ENCODE results near the gene AMBRA1.

Gene AMBRA1

DNA sequence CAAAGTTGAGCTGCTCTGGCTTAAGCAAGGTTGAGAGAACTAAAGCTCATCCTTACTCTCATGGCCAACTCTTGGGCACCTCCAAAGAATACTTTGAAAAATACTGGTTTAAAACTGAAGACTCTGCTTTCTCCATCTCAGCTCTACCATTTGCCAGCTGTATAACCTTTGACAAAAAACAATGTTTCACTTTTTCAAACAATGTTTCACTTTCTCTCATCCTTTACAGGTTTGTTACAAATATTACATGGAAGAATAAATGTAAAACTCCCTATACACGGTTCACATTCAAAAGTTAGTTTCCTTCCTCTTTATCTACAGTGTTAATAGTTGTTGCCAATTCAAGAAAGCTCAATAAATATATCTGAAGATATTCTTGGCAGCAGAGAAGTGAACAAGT is 19.2 kb downstream of the AMBRA1 start:
- Mint-ChIP-seq H3K4me3 (no peak overlapping the region), H3K9me3 (peaks cover 0 to 2% of the 10 kb centered on the region in 2 donors), H3K27ac (peak overlapping the region; percentile 47), H3K27me3 (no peaks in the 10 kb centered on the region), H3K36me3 (peaks cover 12 to 17% of the 10 kb centered on the region in 2 donors), H3K4me1 (peaks cover 17 to 41% of the 10 kb centered on the region in 2 donors)
- DNase-seq (no peak), ATAC-seq (replicated peaks) (peak; percentile 38 to 67)

DNA sequence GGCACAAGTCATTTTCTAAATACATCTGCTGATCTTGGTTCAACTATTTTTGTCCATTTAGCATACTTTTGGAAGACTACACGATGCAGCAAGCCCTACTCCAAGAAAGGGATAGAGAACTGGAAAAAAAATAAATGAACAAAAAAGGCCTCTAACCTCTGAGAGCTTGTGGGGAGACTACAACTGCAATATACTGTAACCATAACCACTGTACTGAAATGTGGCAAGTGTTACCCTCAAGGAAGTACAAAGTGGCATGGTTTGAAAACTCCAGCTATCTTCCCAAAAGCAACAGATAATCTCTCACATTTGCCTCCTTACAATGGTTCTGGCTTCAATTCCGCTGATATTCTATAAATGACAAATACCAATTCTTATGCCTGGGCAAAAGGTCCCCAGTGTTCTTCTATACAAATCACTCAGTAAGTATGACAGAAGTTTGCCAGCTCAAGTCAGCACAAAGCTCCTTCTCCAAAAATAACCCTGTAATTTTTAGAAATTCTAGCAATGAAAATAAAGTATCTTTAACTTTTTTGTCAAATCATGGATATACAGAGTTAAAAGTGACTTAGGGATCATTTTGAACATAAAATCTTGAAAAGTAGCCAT is 22.9 kb downstream of the AMBRA1 start:
- Mint-ChIP-seq H3K27me3 (no peaks in the 10 kb centered on the region), H3K4me1 (peaks cover 9 to 25% of the 10 kb centered on the region in 2 donors), H3K4me3 (no peak overlapping the region), H3K27ac (no peak overlapping the region), H3K36me3 (peaks cover 4 to 9% of the 10 kb centered on the region in 2 donors), H3K9me3 (no peaks in the 10 kb centered on the region)
- ATAC-seq (replicated peaks) = no peak
- DNase-seq = no peak

DNA sequence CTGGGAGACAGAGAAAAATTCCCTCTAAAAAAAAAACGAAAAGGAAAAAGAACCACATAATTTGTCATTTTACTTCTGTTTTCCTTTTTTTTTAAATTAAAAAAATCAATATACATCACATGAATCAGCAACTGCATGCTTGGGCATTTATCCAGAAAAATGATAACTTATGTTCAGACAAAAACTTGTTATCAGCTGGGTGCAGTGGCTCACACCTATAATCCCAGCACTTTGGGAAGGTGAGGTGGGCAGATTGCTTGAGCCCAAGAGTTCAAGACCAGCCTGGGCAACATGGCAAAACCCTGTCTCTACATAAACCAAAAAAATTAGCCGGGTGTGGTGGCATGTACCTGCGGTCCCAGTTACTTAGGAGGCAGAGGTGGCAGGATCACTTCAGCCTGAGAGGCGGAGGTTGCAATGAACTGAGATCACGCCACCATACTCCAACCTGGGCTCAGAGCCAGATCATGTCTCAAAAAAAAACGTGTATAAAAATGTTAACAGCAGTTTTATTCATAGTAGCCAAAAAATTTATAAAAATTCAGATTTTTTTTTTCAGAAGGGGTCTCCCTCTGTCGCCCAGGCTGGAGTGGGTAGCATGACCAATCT is 28.5 kb downstream of the AMBRA1 start:
- Mint-ChIP-seq H3K9me3 (no peaks in the 10 kb centered on the region), H3K36me3 (peaks cover 3 to 4% of the 10 kb centered on the region in 2 donors), H3K27me3 (no peaks in the 10 kb centered on the region), H3K27ac (no peak overlapping the region), H3K4me1 (peaks cover 14 to 24% of the 10 kb centered on the region in 2 donors), H3K4me3 (no peak overlapping the region)
- ATAC-seq (replicated peaks) (no peak), DNase-seq (no peak)

DNA sequence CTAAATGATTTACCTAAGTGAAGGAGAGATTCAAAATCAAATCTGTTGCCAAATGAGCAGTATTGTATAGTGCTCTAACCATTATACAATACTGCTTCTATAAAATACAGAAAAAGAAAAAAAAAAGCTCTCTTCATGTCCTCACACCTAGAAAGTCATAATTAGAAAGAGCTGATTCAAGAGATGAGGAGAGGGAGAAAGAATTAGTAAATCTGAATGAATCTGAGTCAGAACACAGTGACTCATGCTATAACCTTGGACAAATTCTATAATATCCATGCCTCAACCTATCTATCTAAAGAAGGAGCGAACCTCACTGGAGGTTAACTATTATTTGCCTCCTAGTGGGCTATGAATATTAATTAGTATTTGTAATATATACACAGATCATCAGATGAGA is 29.4 kb downstream of the AMBRA1 start:
- Mint-ChIP-seq H3K9me3 (no peaks in the 10 kb centered on the region), H3K36me3 (peaks cover 3 to 4% of the 10 kb centered on the region in 2 donors), H3K27me3 (no peaks in the 10 kb centered on the region), H3K4me3 (no peak overlapping the region), H3K27ac (no peak overlapping the region), H3K4me1 (peaks cover 15 to 32% of the 10 kb centered on the region in 2 donors)
- DNase-seq (no peak), ATAC-seq (replicated peaks) (no peak)

DNA sequence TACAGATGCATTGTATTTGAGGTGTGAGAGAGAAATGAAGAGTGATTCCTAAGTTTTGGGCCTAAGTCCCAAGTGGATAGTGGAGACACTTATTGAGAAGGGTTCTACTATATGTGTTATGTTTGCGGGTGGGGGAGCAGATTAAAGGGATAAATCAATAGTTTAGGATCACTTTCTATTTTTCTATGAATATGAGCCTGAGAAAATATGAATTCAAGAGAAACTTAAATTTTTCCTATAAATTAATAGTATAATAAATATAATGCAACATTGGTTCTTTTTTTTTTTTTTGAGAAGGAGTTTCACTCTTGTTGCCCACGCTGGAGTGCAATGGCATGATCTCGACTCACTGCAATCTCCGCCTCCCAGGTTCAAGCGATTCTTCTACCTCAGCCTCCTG is 31.3 kb downstream of the AMBRA1 start:
- Mint-ChIP-seq H3K27ac (no peak overlapping the region), H3K36me3 (peaks cover 3 to 4% of the 10 kb centered on the region in 2 donors), H3K9me3 (no peaks in the 10 kb centered on the region), H3K4me3 (no peak overlapping the region), H3K4me1 (peaks cover 17 to 45% of the 10 kb centered on the region in 2 donors), H3K27me3 (no peaks in the 10 kb centered on the region)
- no peak for DNase-seq
- no peak for ATAC-seq (replicated peaks)

DNA sequence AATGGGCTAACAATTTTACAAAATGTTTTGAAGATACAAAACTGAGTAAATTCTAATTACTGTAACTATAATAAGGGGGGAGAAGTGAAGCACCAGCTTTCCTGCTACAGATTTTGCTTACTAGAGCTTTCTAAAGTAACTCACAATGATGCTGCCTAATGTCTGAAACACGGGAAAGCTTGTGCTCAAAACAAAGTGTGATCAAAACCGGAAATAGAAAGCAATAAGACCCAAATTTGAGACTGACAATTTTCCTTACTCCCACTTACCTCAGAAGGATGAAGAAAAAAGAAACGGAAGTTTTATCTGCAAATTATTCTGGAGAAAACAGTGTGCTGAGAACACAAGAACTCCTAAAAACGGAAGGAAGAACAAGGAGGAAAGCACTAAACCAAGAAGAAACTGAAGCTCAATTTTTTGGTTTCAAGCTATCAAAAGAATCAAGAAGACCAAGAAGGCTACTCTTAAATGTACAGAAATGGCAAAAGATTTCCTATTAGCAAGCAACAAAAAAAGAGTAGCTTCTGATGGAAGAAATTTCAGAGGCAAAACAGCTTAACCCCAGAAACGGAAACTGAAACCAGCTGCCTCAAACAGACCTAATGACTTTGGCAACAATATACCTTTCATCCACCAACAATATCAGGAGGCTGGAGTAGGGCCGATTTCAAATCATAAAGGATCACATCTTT is 33.4 kb downstream of the AMBRA1 start:
- DNase-seq = no peak
- peak; percentile 38 to 66 for ATAC-seq (replicated peaks)
- Mint-ChIP-seq H3K27ac (peak overlapping the region; percentile 94), H3K9me3 (no peaks in the 10 kb centered on the region), H3K4me3 (peak overlapping the region; percentile 80 to 87), H3K36me3 (peaks cover 3 to 4% of the 10 kb centered on the region in 2 donors), H3K4me1 (peaks cover 23 to 52% of the 10 kb centered on the region in 2 donors), H3K27me3 (no peaks in the 10 kb centered on the region)

DNA sequence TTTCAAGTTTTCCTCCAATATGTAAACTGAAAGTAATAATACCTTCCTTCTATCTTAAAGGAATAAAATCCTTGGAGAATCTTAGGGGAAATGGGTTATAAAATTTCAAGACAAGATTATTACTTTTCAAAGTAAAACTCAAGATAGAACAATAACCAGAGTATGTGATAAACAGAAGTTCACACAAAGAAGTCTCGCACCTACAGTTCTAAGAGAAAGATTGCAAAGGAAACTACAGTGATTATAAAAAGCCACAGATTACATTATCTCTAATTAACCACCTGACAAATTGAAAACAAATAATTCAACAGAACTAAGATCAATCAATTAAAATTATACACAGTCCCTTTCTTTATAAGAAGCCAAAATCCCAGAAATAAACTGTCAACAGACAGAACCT is 34.0 kb downstream of the AMBRA1 start:
- ATAC-seq (replicated peaks) (no peak), DNase-seq (no peak)
- Mint-ChIP-seq H3K36me3 (peaks cover 3 to 4% of the 10 kb centered on the region in 2 donors), H3K4me1 (peaks cover 25 to 59% of the 10 kb centered on the region in 2 donors), H3K4me3 (peak overlapping the region in 1 of 2 donors; percentile 80), H3K9me3 (no peaks in the 10 kb centered on the region), H3K27me3 (no peaks in the 10 kb centered on the region), H3K27ac (peak overlapping the region; percentile 94)

DNA sequence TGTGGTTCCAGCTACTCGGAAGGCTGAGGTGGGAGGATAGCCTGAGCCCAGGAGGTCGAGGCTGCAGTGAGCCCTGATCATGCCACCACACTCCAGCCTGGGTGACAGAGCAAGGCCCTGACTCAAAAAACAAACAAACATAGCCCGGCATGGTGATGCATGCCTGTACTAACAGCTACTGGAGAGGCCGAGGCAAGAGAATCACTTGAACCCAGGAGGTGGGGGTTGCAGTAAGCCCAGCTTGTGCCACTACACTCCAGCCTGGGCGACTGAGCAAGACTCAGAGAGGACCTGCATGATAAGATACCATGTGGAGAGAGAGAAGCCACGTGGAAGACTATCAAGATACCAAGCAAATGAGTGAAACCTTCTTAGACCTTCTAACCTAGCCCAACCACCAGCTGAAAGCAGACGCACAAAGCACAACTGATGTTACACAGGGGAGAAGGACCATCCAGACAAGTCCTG is 36.1 kb downstream of the AMBRA1 start:
- Mint-ChIP-seq H3K4me1 (peaks cover 32 to 74% of the 10 kb centered on the region in 2 donors), H3K27me3 (no peaks in the 10 kb centered on the region), H3K4me3 (no peak overlapping the region), H3K27ac (no peak overlapping the region), H3K36me3 (peaks cover 3 to 11% of the 10 kb centered on the region in 2 donors), H3K9me3 (no peaks in the 10 kb centered on the region)
- no peak for ATAC-seq (replicated peaks)
- no peak for DNase-seq

DNA sequence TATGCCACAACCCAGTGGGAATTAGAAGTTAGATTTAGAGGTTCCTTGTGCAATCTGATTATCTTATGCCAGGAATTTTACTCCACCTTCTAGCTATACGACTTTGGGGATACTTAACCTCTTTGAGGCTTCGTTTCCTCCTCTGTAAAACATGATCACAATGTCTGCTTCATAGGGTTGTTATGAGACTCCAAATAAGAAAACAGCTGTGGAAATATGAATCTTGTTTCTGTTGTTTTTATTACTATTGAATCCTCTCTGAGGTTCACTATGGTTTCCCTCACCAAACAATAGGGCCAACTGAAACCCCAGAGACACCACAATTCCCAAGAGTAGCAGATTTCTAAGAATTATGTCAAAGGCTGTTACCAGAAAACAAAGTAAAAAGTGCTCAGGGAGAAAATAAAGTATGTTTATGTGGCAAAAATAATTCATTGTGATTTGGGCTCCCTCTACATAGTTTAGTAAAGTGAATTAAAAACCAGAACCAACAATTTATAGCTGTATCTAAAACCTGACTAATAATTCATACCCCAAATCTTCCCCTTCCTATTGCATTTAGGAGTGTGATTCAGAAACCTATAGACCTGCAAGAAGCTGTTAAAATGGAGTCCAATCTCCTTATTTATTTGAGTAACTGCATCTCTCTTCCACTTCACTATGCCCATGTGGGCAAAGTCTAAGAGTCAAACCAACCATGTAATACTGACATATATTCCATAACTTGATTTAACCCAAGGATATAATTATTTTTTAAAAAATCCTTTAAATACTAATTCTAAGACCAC is 38.4 kb downstream of the AMBRA1 start:
- Mint-ChIP-seq H3K27ac (no peak overlapping the region), H3K4me3 (no peak overlapping the region), H3K27me3 (no peaks in the 10 kb centered on the region), H3K9me3 (no peaks in the 10 kb centered on the region), H3K36me3 (peaks cover 0 to 7% of the 10 kb centered on the region in 2 donors), H3K4me1 (peaks cover 21 to 52% of the 10 kb centered on the region in 2 donors)
- peak; percentile 21 for DNase-seq
- ATAC-seq (replicated peaks) = peak; percentile 92 to 95

DNA sequence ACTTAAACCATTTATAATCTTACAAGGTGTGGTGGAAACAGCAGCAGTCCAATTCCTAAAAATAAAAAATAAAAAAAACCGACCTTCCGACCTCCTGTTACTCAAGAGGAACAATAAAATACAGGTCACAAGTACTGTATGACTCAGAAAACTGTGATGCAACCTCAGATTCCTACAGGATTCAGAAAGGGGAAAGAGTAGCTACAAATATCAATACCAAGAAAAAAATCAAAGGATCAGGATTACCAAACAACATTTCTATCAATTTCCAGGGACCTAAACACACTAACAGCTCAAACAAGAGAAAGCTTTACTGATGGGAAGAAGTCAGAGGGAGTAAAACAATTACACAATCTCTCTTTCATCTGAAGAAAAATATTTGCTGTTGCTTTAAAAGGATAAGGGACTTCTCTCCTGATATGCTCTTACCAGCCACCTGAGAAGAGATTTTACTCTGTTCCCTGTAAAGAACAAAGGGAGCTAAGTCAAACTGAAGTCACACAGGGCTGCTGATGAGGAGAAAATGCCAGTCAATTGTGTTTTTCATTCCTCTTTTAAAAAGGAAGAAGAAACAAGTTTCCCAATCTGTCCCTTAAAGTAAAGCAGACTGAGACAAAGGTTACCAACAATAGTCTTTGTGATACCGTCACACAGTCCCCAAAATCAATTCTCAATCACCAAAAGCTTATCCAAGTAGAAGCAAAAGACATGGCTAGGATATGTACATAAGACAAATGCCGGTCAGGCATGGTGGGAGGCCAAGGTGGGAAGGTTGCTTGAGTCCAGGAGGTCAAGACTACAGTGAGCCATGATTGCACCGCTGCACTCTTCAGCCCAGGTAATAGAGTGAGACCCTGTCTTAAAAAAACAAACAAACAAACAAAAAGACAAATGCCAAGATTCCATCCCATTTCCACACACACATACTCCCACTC is 39.3 kb downstream of the AMBRA1 start:
- ATAC-seq (replicated peaks) (no peak), DNase-seq (no peak)
- peaks cover 0 to 7% of the 10 kb centered on the region in 2 donors for H3K36me3 Mint-ChIP-seq
- no peaks in the 10 kb centered on the region for H3K9me3 Mint-ChIP-seq
- H3K4me3 Mint-ChIP-seq = peak overlapping the region in 1 of 2 donors; percentile 53
- peak overlapping the region; percentile 7 for H3K27ac Mint-ChIP-seq
- peaks cover 20 to 43% of the 10 kb centered on the region in 2 donors for H3K4me1 Mint-ChIP-seq
- no peaks in the 10 kb centered on the region for H3K27me3 Mint-ChIP-seq

DNA sequence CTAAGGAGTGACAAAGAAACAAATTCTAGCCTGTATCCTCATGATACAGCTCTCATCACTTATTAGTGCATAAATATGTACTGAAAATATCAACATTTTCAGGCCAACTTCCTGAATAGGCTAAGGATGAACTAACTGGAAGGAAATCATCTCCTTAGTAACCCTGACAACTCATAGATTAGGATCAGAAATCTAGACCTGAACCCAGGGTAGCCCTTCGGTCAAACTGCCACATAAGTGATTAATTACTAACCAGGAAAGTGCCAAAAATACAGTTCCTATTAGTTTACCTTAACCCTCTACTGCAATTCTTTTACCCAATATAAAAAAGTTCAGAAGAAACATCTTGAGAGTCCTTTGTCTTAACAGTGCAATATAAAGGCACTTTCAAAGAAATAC is 40.0 kb downstream of the AMBRA1 start:
- ATAC-seq (replicated peaks) (no peak), DNase-seq (no peak)
- H3K27ac Mint-ChIP-seq = no peak overlapping the region
- peaks cover 0 to 7% of the 10 kb centered on the region in 2 donors for H3K36me3 Mint-ChIP-seq
- H3K4me1 Mint-ChIP-seq = peaks cover 20 to 37% of the 10 kb centered on the region in 2 donors
- H3K9me3 Mint-ChIP-seq = no peaks in the 10 kb centered on the region
- H3K4me3 Mint-ChIP-seq = no peak overlapping the region
- no peaks in the 10 kb centered on the region for H3K27me3 Mint-ChIP-seq

DNA sequence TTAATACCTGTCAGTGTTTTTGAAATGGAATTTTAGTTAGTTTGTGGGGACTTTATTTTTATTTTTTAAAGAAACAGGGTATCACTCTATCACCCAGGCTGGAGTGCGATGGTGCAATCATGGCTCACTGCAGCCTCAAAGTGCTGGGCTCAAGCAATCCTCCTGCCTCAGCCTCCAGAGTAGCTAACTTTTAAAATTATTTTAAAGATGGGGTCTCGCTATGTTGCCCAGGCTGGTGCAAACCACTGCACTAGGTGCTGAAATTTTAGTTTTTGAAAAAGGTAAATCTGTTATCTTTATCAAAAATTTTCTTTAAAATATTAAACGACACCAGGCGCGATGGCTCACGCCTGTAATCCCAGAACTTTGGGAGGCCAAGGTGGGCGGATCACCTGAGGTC is 42.6 kb downstream of the AMBRA1 start:
- DNase-seq (no peak), ATAC-seq (replicated peaks) (no peak)
- Mint-ChIP-seq H3K27me3 (no peaks in the 10 kb centered on the region), H3K4me3 (no peak overlapping the region), H3K36me3 (peaks cover 9 to 22% of the 10 kb centered on the region in 2 donors), H3K4me1 (peaks cover 16 to 27% of the 10 kb centered on the region in 2 donors), H3K27ac (no peak overlapping the region), H3K9me3 (no peaks in the 10 kb centered on the region)

DNA sequence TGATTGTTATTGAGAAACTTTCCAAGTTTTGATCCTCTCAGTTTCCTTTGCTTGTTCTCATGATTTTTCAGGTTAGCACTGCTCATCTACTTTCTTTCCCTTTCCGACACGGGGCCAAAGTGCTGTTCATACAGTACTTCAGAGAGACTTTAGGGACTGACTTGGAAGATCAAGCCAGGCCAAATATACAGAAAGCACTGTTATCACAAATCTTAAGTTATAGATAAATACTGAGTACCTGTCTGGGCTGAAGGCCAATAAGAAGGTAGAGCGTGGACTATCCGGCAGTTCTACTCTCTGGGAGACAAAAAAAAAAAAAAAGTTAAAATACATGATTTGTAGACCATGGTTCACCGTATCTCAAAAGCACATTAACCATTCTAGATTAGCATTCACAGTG is 46.2 kb downstream of the AMBRA1 start:
- DNase-seq (no peak), ATAC-seq (replicated peaks) (no peak)
- H3K9me3 Mint-ChIP-seq = no peaks in the 10 kb centered on the region
- no peak overlapping the region for H3K27ac Mint-ChIP-seq
- H3K27me3 Mint-ChIP-seq = no peaks in the 10 kb centered on the region
- no peak overlapping the region for H3K4me3 Mint-ChIP-seq
- peaks cover 0 to 2% of the 10 kb centered on the region in 2 donors for H3K4me1 Mint-ChIP-seq
- H3K36me3 Mint-ChIP-seq = peaks cover 27 to 43% of the 10 kb centered on the region in 2 donors

Measured in stimulated activated naive B cell treated with anti-CD40 and anti-IgM and Interleukin-4, amounts not matched to agents 10 μg/mL and 1 μg/mL and 100 μg/mL, for 72 hours (primary cell).